D721Med (cell line): ENCODE measurements around the gene TACC3.

ENCODE experiments used
- DNase-seq: peaks from one replicate; pipeline ENCODE4 v3.0.0; 2011; ENCODE audit warnings: low spot score; ENCODE audit not compliant: insufficient read length
- FAIRE-seq: peaks from 2 replicates; lab custom pipeline; 2011; peaks lifted over from hg19 to GRCh38; lab: Jason Lieb, UNC
- TF ChIP-seq, protein P1 (sequence below): IDR thresholded peaks from 2 replicates; pipeline ENCODE4 v1.5.1; 2012; ENCODE audit warnings: mild to moderate bottlenecking, control low read depth; ENCODE audit not compliant: insufficient read depth; ENCODE audit errors: missing control alignments

Gene TACC3

DNA sequence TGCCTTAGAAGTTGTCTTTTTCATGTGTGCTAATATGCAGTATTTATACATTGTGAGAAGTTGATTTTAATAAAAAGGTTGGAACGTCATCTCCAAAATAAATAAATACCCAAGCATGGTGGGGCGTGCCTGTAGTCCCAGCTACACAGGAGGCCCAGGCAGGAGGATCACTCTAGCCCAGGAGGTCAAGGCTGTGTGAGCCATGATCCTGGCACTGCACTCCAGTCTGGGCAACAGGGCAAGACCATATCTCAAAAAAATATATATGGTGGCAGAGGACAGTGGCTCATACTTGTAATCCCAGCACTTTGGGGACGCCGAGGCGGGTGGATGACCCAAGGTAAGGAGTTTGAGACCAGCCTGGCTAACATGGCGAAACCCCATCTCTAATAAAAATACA, 15.6 kb upstream of the TACC3 start:
- TF ChIP-seq, protein P1, sequence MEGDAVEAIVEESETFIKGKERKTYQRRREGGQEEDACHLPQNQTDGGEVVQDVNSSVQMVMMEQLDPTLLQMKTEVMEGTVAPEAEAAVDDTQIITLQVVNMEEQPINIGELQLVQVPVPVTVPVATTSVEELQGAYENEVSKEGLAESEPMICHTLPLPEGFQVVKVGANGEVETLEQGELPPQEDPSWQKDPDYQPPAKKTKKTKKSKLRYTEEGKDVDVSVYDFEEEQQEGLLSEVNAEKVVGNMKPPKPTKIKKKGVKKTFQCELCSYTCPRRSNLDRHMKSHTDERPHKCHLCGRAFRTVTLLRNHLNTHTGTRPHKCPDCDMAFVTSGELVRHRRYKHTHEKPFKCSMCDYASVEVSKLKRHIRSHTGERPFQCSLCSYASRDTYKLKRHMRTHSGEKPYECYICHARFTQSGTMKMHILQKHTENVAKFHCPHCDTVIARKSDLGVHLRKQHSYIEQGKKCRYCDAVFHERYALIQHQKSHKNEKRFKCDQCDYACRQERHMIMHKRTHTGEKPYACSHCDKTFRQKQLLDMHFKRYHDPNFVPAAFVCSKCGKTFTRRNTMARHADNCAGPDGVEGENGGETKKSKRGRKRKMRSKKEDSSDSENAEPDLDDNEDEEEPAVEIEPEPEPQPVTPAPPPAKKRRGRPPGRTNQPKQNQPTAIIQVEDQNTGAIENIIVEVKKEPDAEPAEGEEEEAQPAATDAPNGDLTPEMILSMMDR = no peak
- FAIRE-seq (no peak), DNase-seq (no peak)

DNA sequence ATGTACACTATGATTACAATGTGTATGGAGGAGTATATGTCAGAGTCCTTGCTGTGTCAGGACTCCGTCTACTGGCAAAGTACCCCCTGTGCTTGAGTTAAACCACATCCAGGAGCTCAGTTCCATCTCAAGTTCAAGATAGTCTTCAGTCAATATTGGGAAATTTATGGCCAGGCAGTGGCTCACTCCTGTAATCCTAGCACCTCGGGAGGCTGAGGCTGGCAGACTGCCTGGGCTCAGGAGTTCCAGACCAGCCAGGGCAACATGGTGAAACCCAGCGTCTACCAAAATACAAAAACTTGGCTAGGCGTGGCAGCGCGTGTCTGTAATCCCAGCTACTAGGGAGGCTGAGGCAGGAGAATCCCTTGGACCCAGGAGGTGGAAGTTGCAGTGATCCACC, 15.0 kb upstream of the TACC3 start:
- TF ChIP-seq, protein P1 = no peak
- DNase-seq (no peak), FAIRE-seq (no peak)

DNA sequence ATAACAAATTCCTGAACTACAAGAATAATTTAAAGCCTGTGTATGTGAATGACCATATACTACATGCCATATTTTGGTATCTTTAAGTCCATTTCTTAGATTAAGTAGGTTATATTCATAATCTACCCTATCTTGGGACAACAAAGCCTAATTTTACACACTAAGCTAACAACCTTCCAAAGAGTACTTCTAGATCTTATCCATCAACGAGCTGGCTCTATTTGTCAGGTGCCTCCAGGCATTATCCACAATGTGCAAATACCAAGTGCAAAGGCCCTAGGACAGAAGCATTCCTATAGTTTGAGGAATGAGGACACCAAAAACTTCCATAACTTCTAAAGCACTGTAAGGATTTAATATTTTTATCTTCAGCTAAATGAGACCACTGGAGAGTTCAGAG, 12.7 kb upstream of the TACC3 start:
- FAIRE-seq (no peak), DNase-seq (no peak)
- TF ChIP-seq, protein P1 = no peak

DNA sequence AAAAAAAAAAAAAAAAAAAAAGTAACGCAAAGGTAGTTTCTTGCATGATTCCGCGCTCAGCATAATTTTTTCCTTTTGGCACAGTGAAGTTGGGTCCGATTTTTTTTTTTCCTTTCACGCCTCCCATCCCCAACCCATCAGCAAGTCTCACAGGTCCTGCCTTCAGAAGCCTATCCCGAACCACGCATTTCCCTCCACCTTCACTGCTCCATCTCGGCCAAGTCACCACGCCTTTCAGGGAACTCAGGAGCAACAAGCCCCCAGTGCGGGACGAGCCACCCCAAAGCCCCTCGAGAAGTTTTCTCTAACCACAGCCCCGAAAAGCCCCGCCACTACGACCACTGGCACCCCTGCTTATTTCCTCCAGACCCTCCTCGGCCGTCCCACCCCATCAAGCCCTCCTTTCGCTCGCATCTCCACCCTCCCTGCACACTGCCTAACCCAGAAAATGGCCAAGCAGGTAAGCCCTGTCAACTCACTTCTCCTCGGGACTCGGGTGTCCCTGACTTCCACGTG, 10.2 kb upstream of the TACC3 start:
- TF ChIP-seq, protein P1 = no peak
- FAIRE-seq = no peak
- DNase-seq = no peak

DNA sequence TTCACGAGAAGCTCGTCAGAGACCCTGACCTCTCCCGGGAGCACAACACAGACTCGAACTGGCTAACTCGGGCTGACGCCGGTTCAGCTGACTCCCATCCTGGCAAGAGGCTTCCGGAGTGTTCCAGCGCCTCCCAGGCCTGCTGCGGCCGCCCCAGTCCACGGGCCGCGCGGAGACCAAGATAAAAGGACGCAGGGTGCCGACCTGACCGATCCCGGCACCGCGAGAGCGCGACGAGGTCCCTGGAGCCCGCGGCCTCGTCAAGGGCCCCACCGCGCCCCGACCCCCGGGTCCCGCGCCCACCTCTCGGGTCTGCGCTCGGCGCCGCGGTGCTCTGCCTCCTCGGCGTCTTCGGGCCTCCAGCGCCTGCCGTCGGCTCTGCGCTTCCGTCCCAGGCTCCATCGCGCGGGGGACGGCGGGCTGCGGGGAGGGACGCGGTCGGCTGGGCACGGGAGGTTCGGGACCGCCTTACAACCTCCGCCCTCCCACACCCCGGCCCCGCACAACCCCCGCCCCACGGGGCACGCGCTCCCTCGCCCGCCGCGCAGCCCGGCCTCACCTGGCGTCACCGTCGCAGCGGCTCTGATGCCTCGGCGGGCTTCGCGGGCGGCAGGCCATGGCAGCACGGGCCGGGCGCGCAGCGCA, 9.6 kb upstream of the TACC3 start:
- TF ChIP-seq, protein P1 = no peak
- DNase-seq = no peak
- FAIRE-seq = no peak

DNA sequence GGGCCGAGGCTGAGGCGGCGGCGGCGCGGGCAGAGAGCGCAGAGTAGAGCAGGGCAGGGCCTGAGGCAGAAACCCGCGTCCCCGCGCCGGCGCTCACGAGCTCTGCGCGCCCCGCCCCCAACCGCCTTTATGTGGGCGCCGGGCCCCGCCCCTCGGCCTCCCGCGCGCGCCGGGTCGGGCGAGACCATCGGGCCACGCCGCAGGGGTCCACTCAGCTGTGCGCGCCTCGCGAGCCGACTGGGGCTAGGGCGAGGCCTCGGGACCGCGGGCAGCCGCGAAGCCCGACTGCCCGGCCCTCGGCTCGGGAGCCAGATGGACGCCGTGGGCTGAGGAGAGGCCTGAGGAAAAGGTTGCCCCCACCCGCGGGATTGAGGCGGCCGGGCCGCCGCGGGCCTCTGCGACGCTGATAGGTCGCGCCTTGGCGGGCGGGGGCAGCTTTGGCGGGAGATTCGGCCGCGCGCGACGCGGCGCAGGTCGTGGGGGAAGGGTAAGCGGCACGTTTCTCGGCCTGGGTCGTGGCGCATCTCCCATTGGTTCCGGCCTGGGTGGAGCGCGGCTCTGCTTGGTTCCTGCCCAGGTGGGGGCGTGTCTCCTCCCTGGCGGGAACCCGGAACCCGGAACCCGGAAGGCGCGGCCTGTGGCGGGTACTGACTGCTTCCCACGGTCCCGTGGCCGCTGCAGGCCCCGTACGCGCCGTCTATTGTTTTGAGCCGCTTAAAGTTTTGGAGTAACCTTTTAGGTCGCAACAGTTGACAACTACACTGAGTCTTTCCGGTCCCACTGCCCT, 8.9 kb upstream of the TACC3 start, which contains the start of gene SLBP:
Gene SLBP, minus strand, starts transcription at position 104 of the 787 bp plus-strand sequence. CDS start 131 bp downstream, outside the sequence.
- TF ChIP-seq, protein P1 = no peak
- no peak for FAIRE-seq
- peak; percentile 96 for DNase-seq
